ENCODE measurements around the gene TRIO.

TRIO gene

DNA sequence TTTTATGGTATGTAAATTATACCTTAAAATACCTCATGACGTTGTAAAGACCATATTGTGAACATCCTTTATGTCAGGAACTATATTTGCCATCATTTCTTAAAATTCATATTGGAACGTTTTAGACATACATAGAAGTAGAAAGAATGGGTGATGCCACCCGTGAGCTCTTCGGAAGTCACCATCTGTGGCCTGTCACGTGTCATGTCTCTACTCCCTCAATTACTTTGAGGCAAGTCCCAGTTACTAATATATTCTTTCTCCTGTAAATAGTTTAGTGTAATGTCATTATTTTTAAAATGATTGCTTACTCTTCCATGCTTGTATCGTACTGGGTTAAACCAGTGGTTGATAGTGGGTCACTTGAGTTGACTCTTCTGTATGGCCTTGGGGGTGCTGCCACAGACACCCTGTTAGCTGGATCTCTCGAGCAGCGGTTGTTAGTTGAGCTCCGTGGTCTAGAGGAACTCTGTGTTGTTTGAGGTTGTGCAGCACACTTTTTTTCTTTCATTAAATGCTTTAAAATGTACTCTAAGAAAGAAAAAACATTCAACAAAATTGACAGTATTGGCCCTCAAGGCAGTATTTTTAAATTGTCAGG is 66.2 kb downstream of the TRIO start:
- DNase-seq (ENCODE audit: low read depth) = no peak

DNA sequence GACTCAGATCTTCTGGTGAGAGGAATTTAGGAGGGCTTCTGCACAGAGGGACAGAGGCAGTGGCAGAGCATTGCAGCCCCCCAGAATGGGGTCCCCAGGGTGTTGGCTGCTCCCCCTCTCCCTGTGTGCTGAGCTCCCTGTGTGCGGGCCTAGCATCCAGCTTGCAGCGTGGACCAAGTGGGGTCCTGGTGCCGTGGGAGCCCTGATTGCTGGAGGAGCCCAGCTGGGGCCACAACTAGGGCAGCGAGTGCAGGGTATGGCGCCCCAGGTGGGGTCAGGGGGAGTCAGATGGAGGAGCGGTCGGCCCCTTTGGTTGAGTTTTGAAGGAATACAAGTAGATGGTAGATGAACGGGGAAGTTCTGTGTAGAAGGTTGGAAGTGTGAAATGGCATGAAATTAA is 66.7 kb downstream of the TRIO start:
- DNase-seq (ENCODE audit: low read depth) = no peak

GRCh38 chr5:14210729-14211128 is 67.6 kb downstream of the TRIO start:
- no peak for DNase-seq (ENCODE audit: low read depth)

DNA sequence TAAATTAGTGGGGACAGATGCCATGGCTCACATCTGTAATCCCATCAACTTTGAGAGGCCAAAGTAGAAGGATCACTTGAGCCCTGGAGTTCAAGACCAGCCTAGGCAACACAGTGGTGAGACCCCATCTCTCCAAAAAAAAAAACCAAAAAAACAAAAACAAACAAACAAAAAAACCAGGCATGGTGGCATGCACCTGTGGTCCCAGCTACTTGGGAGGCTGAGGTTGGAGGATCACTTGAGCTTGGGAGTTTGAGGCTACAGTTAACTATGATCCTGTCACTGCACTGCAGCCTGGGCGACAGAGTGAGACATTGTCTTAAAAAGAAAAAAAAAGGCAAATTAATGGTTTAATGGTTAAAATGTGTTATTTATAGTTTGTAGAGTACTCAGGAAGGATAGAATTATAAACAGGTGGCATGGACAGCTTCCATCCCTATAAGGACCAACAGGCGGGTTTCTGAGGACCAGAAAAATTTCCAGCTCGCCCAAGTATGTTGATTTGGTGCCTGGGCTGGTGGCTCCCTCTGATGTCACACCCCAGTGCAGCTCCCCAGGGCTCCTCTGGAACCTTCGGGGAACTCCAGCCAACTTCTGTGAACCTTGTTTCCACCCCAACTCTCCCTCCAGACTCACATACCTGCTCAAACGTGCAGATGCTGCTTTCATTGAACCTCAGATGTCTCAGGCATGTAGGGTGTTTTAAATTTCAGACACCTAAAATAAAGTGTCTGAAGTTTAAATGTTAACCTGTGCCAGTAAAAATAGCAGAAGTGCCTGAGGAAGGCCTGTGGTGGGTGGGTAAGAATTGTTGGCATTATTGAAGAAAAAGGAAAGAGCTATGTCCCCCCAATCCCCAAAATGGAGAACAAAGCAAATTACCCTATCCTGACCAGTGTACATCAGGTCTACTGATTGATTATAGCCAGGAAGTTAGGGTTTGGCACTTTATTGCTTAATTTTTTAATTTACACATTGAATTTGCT is 69.0 kb downstream of the TRIO start:
- no peak for DNase-seq (ENCODE audit: low read depth)

GRCh38 chr5:14212838-14213237 is 69.7 kb downstream of the TRIO start:
- DNase-seq (ENCODE audit: low read depth) = no peak

DNA sequence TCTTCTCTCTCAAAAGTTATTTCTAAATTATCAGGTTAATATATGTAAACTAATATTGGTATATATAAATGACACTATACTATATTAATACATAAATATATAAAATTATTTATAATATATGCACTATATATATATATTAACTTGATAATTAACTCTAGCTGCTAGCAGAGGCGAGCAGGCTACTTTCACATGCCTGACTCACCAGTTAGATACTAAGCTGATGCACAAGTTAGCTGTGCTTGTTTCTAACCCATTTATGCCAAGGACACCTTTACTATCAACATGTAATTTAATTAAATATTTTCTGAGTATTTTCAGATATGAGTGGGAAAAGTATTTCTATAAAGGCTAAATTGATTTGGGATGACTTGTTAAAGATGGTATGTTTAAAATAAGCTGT is 70.1 kb downstream of the TRIO start:
- no peak for DNase-seq (ENCODE audit: low read depth)

DNA sequence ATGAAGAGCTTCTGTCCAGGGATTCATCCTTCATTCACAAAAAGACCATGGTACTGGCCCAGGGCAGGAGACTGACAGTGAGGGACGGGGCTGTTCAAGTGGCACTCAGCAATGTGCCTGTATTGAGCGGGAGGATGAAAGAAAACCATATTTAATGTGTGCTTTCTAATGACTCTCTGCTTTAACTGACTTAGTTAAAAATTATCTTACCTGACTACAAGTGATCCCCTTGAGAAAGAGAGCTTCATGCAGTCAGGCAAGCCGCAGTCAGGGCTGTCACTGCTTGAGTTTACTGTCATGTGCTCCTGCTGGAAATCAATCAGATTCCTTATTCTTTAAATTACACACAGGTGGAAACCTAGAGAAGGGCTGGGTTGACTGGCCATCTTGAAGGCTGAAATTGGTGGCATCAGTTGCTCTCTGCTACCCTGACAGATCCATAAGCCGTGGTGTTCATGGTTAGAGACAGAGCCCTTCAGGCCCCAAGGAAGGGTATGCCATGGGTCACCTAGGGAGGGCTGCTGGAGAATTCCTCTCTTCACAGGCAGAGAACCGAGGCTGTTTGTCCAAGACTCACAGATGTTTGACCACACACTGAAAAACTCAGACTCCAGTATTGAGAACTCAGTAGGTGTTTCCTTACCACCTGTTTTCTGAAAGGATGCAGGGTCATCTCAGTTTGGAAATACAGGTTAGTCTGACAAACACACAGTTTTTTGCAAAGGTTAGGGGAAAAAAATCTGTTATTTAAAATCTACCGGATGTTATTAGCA is 70.9 kb downstream of the TRIO start:
- DNase-seq (ENCODE audit: low read depth) = no peak

- no peak for DNase-seq (ENCODE audit: low read depth)
Measured at GRCh38 chr5:14215901-14216300, 72.8 kb downstream of the TRIO start.

DNA sequence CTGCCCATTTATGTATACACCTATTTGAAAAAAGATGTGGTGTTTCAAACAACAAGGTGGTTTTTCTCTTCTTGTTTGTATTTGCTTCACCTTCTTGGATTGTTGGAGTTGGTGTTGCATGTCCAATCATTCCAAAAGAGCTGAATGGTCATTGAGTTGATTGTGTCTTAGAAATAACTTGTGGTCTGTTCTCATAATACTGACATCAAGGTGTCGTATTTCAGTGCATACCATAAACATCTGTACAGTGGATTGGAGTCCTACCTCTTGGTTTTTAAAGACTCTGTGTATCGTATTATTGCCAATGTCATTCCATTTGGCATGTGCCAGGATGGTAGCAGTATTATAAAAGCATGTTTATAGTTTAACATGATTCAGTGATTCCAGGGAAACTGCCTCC is 73.2 kb downstream of the TRIO start:
- no peak for DNase-seq (ENCODE audit: low read depth)

- DNase-seq (ENCODE audit: low read depth) = no peak
Measured at GRCh38 chr5:14216902-14217301, 73.8 kb downstream of the TRIO start.

GRCh38 chr5:14217587-14217986 is 74.4 kb downstream of the TRIO start:
- DNase-seq (ENCODE audit: low read depth) = peak; percentile 17

DNA sequence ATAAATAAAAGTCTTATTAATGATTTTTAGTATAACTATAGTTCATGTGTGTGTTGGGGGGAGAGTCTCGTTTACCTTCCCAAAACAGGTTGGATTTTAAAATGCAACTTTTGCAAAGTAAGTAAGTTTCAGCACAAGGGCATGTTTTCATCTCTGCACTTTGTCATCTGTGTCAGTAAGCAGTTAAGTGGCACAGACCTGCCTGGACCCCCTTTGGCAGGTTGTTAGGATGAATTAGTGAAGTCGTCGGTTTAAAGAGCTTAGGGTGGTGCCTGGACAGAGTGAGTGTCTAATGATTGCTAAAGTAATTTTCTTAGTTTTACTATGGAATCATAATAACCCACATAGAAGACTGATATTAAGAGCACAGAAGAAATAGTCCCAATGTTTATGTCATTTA is 74.9 kb downstream of the TRIO start:
- DNase-seq (ENCODE audit: low read depth) = no peak

- no peak for DNase-seq (ENCODE audit: low read depth)
Measured at GRCh38 chr5:14218480-14218879, 75.3 kb downstream of the TRIO start.

GRCh38 chr5:14218897-14219573 is 75.9 kb downstream of the TRIO start:
- no peak for DNase-seq (ENCODE audit: low read depth)

- DNase-seq (ENCODE audit: low read depth) = no peak
Measured at GRCh38 chr5:14219800-14220512, 76.8 kb downstream of the TRIO start.

DNA sequence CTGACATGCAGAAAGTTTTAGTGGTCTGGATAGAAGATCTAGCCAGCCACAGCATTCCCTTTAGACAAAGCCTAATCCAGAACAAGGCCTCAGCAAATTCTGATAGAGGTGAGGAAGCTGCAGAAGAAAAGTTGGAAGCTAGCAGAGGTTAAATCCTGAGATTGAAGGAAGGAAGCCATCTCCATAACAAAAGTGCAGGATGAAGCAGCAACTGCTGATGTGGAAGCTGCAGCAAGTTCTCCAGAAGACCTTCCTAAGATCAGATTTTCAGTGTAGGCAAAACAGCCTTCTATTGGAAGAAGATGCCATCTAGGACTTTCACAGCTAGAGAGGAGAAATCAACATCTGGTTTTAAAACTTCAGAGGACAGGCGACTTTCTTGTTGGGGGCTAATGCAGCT is 77.5 kb downstream of the TRIO start:
- DNase-seq (ENCODE audit: low read depth) = no peak

- DNase-seq (ENCODE audit: low read depth) = no peak
Measured at GRCh38 chr5:14221732-14222131, 78.6 kb downstream of the TRIO start.

DNA sequence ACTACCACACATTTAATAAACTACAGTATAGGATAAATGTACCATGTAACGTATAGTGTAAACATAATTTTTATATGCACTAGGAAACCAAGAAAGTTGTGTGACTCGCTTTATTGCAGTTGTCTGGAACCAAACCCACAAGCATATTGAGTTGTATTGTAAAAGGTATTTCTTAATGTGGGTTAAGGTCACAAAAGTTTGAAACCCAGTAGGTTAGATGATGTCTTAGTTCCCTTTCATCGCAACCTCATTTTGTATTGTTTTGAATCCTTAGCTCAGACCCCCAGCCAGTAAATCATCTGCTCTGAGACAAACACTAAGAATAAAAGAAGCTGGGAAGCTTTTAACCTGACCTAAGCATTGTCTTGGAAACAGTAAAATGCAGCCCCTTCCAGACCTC is 79.1 kb downstream of the TRIO start:
- DNase-seq (ENCODE audit: low read depth) = no peak

DNA sequence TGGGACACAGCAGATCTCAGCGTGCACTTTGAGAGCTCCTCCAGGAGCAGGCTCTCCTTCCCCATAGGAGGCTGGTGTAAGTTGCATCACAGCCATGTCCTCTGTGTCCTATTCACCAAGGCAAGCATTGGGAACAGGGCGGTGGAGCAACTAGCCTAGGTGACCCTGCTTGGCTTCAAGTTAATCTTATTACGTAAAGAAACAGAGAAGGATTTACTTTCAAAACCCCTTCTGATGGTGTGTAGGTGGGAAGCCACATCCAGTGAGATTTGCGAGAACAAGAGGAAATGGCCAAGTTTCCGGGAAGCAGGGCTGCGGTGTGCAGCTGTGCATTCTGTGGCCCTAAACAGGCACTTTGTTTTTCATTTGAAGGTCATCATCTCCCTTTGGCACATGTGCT is 80.2 kb downstream of the TRIO start:
- no peak for DNase-seq (ENCODE audit: low read depth)

DNA sequence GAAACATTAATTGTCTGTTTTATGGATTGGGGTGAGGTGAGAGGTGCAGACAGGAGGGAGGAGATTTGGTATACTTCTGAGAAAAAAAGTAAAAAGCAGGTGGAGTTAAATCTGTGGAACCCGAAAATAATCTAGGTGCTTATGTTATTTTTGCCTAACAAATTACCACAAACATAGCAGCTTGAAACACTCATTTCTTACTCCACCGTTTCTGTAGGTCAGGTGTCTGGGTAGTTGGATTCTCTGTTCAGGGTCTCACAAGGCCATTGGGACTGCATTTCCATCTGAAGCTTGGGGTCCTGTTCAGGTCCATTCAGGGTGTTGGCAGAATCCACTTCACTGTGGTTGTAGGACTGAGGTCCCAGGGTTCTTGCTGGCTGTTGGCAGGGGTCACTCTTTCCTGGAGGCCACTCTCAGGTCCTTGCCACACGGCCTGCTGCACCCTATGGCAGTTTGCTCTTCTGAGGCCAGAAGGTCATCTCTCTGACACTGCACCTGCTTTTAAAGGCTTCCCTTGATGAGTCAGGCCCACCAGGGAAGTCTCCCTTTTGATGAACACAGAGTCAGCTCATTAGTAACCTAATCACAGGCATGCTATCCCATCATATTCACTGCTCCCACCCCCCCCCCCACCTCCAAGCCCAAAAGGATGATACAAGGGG is 82.2 kb downstream of the TRIO start:
- no peak for DNase-seq (ENCODE audit: low read depth)

DNA sequence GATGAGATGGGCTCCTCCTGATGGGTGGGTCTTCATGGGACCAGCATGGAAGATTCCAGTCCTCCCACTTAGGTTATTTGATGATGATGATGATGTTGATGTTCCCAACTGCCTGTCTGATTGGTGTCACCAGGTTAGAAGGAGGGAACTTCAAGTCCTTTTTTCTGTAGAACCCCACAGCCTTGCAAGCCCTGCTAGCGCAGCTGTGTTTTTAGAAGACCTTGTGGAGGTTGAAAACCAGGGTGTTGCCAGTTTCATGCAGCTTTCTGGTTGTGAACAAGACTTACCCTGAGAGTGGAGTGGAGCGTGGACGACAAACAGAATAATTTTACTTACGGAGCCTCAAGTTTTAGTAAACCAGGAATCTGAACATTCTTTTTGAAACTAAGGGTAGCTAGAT is 83.0 kb downstream of the TRIO start:
- no peak for DNase-seq (ENCODE audit: low read depth)
